Transverse colon (tissue), 3 donors: Measurements from ENCODE around the gene ZBTB40.

Experiments used
- CTCF ChIP-seq, 5 experiments: fragments of 200-600 bp in 3 of 5; fragments of 450-650 bp in 2 of 5; sonication (generic) in 3 of 5; IDR thresholded peaks; 1 replicate in 2 of 5; 2 replicates in 3 of 5; pipeline ENCODE4 v1.5.1; 2016 to 2017; ENCODE audit warnings: antibody characterized with exemption in 5 of 5, inconsistent platforms in 3 of 5, mild to moderate bottlenecking in 2 of 5, moderate library complexity in 1 of 5
- EP300 ChIP-seq: sonication (generic); formaldehyde crosslinking; IDR thresholded peaks from one replicate; pipeline ENCODE4 v1.6.1; 2017; ENCODE audit warnings: antibody characterized with exemption, low read depth
- POLR2A ChIP-seq: fragments of 450-650 bp; IDR thresholded peaks from one replicate; pipeline ENCODE4 v1.6.1; 2016; ENCODE audit warnings: antibody characterized with exemption, mild to moderate bottlenecking, moderate library complexity

- TF ChIP-seq POLR2A (no peak), CTCF (IDR thresholded peaks at IDR 0.05) (no peak), EP300 (no peak)
Measured at GRCh38 chr1:22556391-22557104, 104.9 kb downstream of the ZBTB40 start.
